Thyroid gland (tissue), 4 donors: Measurements from ENCODE around the gene SELENOT.

ENCODE experiments used
- CTCF ChIP-seq, 6 experiments: fragments of 200-600 bp in 3 of 6; fragments of 450-650 bp in 3 of 6; sonication (generic) in 3 of 6; IDR thresholded peaks; one replicate each; pipeline ENCODE4 v1.5.1; 2016 to 2019; ENCODE audit warnings: antibody characterized with exemption in 6 of 6, mild to moderate bottlenecking in 2 of 6, inconsistent platforms in 1 of 6, moderate library complexity in 1 of 6
- POLR2A ChIP-seq, 2 donors: fragments of 450-650 bp; IDR thresholded peaks; one replicate each; pipeline ENCODE4 v1.6.1; 2017; ENCODE audit warnings: antibody characterized with exemption in 2 of 2, mild to moderate bottlenecking in 2 of 2, moderate library complexity in 1 of 2

DNA sequence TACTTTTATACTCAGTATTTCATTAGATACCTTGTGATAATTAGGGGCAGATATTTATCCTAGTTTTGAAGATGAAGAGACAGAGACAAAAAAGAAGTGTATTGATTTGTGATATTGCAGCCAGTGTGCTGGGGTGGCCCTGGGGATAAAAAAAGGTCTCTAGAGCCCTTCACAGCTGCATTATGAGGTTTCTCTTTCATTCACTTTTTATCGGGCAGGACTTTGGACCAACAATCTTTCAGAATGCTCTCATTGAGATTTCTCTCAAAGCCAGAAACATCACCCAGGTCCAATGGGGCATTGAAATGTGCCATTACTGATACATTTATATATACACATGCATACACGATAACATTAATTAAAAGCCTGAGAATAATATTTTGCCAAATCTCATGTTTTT, 20.5 kb upstream of the SELENOT start:
- no peak for TF ChIP-seq CTCF (IDR thresholded peaks at IDR 0.05)
- no peak for TF ChIP-seq POLR2A (IDR thresholded peaks at IDR 0.05)
